Measurements from ENCODE around the gene SPATC1L.

GRCh38 chr21:46119637-46120271 is 64.5 kb downstream of the SPATC1L start:
- no peak for TF ChIP-seq CTCF (IDR thresholded peaks at IDR 0.05 in 4 of 5, conservative IDR thresholded peaks at IDR 0.05 in 1 of 5)
- no peak for TF ChIP-seq POLR2A (IDR thresholded peaks at IDR 0.05)

Measured in gastrocnemius medialis (tissue), 4 donors.